ENCODE measurements around the gene VSX1. TPM values are rescaled to one million over a fixed set of nuclear protein-coding genes. Genes with fewer than 3 reads are reported as not detected.

VSX1 gene
- total and polyA plus RNA-seq, 9 of the 15 experiments (the other 6 are each of a cell fraction or from before 2014, with no cell fraction given) = not detected

- TF ChIP-seq CCAR2 (IDR thresholded peaks at IDR 0.05; ENCODE audit: low read depth, low read length) (no peak), THRB (CRISPR knock-in tag; conservative IDR thresholded peaks at IDR 0.05) (no peak), MCM7 (IDR thresholded peaks at IDR 0.05) (no peak), PRPF4 (IDR thresholded peaks at IDR 0.05; ENCODE audit: insufficient read depth, low read depth, low read length, poor library complexity, severe bottlenecking) (no peak), ZNF76 (CRISPR knock-in tag; IDR thresholded peaks at IDR 0.05; ENCODE audit: borderline replicate concordance) (no peak), HDAC3 (IDR thresholded peaks at IDR 0.05; ENCODE audit: borderline replicate concordance, partially characterized antibody) (no peak), HOMEZ (CRISPR knock-in tag; IDR thresholded peaks at IDR 0.05) (no peak), PTBP1 (IDR thresholded peaks at IDR 0.05; ENCODE audit: low read depth, low read length) (no peak), PHB (CRISPR knock-in tag; IDR thresholded peaks at IDR 0.05) (no peak), EHMT2 (IDR thresholded peaks at IDR 0.05) (peak; percentile 93), CBX1 (IDR thresholded peaks at IDR 0.05; ENCODE audit: low read depth) (no peak), IRF2 (CRISPR knock-in tag; IDR thresholded peaks at IDR 0.05) (no peak), THAP12 (CRISPR knock-in tag; IDR thresholded peaks at IDR 0.05) (no peak), NONO (IDR thresholded peaks at IDR 0.05; ENCODE audit: low read depth in 2 of 2, low read length in 1 of 2) (no peak), KDM1A (IDR thresholded peaks at IDR 0.05) (no peak), TCF7L2 (IDR thresholded peaks at IDR 0.05; ENCODE audit: low read depth, low read length) (no peak), CHD4 (IDR thresholded peaks at IDR 0.05; ENCODE audit: insufficient read depth, insufficient replicate concordance, low read depth, low read length, poor library complexity, severe bottlenecking) (no peak), KLF1 (tag; IDR thresholded peaks at IDR 0.05) (no peak), MIER1 (IDR thresholded peaks at IDR 0.05; ENCODE audit: low read depth) (peak; percentile 89), CEBPG (CRISPR knock-in tag; IDR thresholded peaks at IDR 0.05) (no peak), CEBPG (tag; conservative IDR thresholded peaks at IDR 0.05 in 1 of 2, IDR thresholded peaks at IDR 0.05 in 1 of 2) (no peak), SLC30A9 (CRISPR knock-in tag; IDR thresholded peaks at IDR 0.05) (no peak)
- TF ChIP-seq, protein P1, sequence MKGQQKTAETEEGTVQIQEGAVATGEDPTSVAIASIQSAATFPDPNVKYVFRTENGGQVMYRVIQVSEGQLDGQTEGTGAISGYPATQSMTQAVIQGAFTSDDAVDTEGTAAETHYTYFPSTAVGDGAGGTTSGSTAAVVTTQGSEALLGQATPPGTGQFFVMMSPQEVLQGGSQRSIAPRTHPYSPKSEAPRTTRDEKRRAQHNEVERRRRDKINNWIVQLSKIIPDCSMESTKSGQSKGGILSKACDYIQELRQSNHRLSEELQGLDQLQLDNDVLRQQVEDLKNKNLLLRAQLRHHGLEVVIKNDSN (CRISPR knock-in tag; IDR thresholded peaks at IDR 0.05) = no peak
Observed at GRCh38 chr20:25054995-25055629, 26.8 kb downstream of the VSX1 start (continued).

Measured in K562 (cell line).